DLD1 (cell line): ENCODE measurements around the gene SRCAP.

Source experiments
- in situ Hi-C: cut with HindIII; loops from 2 replicates; pipeline ENCODE4 v1.10.0; 2017; ENCODE audit warnings: low sequenced_read_pairs

SRCAP gene

DNA sequence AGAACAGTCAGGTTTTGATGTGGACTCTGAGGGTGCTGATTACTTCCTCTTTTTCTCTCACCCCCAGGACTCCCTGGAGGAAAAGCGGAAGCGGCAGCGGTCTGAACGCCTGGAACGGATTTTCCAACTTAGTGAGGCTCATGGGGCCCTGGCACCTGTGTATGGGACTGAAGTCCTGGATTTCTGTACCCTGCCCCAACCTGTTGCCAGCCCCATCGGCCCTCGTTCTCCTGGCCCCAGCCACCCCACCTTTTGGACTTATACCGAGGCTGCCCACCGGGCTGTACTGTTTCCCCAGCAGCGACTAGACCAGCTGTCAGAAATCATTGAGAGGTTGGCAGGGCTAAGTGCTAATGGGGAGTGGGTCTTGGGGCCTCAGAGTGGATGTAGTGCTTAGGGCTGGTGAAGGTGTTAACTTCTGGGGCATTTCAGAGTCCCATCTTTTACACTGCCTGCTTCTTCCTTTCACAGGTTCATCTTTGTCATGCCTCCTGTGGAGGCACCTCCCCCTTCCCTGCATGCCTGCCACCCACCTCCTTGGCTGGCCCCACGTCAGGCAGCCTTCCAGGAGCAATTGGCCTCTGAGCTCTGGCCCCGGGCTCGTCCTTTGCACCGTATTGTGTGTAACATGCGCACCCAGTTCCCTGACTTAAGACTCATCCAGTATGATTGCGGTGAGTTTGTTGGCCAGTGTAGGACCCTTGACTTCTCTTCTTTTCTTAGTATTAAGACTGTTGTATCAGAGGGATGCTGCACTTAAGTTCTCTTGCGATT lies 30.1 kb downstream of the SRCAP start:
- in situ Hi-C loops: no loop called here

- in situ Hi-C loops: no loop called here
Observed at GRCh38 chr16:30731411-30731810, 32.4 kb downstream of the SRCAP start.

DNA sequence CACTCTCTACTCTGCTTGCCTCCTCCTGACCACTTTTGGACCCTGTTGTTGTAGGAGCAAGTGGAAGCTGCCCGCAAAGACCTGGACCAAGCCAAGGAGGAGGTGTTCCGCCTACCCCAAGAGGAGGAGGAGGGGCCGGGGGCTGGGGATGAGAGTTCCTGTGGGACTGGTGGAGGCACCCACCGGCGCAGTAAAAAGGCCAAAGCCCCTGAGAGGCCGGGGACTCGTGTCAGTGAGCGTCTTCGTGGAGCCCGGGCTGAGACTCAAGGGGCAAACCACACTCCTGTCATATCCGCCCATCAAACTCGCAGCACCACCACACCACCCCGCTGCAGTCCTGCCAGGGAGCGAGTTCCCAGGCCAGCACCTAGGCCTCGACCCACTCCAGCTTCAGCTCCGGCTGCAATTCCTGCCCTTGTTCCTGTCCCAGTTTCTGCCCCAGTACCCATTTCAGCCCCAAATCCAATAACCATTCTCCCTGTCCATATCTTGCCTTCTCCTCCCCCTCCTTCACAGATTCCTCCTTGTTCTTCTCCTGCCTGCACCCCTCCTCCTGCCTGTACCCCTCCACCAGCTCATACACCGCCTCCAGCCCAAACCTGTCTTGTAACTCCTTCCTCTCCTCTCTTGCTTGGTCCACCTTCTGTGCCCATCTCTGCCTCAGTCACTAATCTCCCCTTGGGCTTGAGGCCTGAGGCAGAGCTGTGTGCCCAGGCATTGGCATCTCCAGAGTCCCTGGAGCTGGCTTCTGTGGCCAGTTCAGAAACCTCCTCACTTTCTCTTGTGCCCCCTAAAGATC lies 38.2 kb downstream of the SRCAP start:
- in situ Hi-C loops: no loop called here

- in situ Hi-C loops: no loop called here
Observed at GRCh38 chr16:30737794-30738648, 39.0 kb downstream of the SRCAP start.

- in situ Hi-C loops: no loop called here
Observed at GRCh38 chr16:30738984-30739951, 40.3 kb downstream of the SRCAP start.

DNA sequence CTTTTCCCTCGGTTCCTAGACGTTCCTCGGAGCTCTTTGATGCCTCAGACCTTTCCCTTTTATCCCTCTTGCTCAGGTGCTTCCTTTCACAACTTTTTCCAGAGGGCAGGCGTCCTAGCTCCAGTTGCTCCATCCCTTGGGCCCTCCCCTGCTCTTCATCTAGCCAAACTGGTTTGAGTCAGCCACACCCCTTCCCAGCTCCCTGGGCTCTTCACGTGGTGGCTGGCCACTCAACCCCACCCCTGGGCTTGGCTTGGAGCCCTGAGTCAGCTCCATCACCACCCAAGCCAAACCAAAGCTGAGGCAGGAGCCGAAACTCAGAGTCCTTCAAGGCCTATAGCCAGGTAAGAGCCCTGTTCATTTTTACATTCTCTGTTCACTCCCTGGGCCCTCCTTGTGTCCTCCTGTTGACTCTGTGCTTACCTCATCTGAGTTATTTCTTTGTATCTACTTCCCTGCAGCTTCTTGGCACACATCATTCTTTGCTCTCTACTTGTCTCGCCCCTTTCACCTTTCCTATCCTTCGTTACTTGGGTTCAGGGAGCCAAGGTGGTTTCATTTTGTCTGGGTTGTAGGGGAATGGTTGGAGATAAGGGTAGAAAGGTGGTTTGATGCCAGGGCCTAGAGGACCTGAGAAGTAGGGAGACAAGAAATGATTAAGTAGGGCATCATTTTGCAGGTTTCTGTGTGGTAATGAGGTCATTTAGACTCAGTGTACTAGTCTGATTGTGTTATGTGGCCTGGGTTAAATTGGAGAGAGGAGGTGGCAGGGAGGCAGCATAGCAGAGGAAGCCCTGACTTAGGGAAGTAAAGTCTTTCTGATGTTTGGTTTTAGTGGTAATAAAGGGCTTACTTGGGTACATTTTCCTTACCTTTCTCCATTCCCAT lies 41.6 kb downstream of the SRCAP start:
- in situ Hi-C loops: no loop called here

DNA sequence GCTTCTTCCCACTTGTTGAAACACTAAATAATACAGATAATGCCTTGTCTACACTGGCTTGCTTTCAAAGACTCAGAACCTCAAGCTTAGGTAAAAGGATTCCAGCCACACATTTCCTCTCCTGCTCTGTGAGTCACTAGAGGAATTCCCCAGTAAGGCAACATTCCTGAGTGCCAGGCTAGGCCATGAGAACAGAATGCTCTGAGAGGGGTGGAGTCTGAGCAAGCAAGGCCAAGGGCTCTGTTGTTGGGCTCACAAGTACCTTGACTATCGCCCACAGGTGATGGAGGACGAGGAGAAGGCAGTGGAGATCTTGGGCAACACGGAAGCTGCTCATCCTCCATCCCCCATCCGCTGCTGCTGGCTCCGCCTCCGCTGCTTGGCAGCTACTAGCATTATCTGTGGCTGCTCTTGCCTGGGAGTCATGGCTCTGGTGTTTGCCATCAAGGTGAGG lies 42.5 kb downstream of the SRCAP start:
- in situ Hi-C loops: no loop called here

DNA sequence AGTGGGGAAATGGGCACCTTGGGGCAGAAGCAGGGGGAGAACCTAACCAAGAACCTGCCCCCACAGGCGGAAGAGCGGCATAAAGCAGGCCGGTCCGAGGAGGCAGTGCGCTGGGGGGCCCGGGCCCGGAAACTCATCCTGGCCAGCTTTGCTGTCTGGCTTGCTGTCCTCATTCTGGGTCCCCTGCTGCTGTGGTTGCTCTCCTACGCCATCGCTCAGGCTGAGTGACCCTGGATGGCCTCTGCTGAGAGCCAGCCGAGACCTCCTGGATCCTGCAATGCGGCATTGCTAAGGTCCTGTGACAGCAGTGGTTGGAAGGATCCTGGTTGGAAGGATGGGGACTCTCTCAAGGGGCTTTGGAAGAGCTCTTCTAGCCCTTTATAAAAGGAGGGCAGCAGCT lies 44.7 kb downstream of the SRCAP start:
- in situ Hi-C loops: no loop called here

DNA sequence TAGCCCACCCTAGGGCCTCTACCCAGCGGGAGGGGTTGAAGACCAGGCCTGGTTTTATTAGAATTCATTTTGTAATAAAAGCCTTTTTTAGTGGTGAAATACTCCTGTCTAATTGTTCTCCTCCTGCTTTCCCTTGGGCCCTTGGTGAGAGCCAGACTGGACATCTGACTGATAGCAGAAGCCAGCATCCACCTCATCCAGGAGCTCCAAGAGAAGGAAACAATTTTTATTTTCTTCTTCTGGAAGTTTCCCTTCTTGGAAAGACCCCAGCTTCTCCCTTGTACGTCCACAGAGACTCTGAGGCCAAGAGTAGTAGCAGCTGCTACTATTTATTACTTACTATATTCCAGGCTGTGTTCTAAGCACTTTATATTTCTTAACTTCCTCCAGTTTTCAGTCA lies 45.2 kb downstream of the SRCAP start:
- in situ Hi-C loops: no loop called here

DNA sequence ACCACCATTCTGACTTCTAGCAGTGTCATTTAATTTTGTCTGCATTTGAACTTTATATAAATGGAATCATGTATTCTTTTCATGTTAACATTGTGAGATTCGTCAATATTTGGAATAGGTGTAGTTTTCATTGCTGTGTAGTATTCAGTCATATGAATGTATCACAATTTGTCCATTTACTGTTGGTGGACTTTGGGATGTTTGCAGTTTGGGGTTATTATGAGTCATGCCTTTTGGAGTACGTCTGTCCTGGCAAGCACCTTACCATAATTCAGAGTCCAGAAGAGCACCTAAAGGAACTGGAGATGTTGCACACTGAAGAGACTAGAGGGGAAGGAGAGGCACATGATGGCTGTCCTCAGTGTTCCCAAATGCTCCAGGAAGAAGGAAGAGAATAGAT lies 46.1 kb downstream of the SRCAP start:
- in situ Hi-C loops: no loop called here

- in situ Hi-C loops: no loop called here
Observed at GRCh38 chr16:30746638-30747175, 47.7 kb downstream of the SRCAP start.

- in situ Hi-C loops: no loop called here
Observed at GRCh38 chr16:30747331-30747730, 48.4 kb downstream of the SRCAP start.

- in situ Hi-C loops: no loop called here
Observed at GRCh38 chr16:30747799-30748633, 49.0 kb downstream of the SRCAP start, which contains the start of gene PHKG2. PHKG2 (plus strand) TSS chr16:30748425; CDS start chr16:30748821, 396 bp downstream.

DNA sequence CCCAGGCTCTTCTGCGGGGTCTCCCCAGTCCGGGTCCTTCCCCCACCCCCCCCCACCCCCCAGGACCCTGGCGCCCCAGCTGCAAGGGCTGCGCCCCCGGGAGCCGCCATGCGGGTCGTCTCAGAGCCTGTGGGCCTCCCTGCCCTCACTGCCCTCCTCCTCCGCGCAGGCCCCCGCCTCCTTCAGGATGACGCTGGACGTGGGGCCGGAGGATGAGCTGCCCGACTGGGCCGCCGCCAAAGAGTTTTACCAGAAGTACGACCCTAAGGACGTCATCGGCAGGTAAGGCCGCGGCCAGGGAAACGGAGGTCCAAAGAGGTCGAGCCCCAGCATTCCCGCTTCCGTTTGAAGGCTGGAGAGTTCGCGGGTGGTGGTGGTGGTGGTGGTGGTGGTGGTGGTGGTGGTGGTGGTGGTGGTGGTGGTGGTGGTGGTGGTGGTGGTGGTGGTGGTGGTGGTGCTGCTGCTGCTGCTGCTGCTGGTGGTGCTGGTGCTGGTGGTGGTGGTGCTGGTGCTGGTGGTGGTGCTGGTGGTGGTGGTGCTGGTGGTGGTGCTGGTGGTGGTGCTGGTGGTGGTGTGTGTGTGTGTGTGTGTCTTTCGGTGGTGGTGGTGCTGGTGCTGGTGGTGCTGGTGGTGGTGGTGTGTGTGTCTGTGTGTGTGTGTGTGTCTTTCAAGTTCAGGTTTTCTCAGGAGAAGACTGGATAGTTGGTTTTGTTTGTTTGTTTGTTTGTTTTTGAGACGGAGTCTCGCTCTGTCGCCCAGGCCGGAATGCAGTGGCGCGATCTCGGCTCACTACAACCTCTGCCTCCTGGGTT lies 49.9 kb downstream of the SRCAP start:
- in situ Hi-C loops: no loop called here

- in situ Hi-C loops: no loop called here
Observed at GRCh38 chr16:30750201-30750600, 51.2 kb downstream of the SRCAP start.

DNA sequence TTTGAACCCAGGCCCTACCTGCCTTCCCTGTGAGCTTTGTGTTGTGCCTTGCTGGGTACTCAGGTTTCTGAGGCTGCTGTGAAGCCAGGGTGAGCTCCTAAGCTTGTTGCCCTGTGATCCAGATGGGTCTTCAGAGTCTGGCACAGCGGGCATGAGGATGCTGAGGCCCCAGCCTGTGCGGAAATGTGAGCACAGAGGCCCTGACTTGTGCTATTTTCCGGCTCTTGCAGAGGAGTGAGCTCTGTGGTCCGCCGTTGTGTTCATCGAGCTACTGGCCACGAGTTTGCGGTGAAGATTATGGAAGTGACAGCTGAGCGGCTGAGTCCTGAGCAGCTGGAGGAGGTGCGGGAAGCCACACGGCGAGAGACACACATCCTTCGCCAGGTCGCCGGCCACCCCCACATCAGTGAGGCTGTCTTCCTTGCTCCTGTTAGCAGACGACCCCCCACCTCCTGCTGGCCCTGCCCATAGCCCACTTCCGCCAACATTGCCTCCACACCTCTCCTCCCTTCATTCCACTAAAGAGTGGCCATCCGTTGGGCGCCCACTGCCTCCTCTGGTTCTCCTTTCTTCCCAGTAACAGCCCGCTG lies 52.0 kb downstream of the SRCAP start:
- in situ Hi-C loops: no loop called here

DNA sequence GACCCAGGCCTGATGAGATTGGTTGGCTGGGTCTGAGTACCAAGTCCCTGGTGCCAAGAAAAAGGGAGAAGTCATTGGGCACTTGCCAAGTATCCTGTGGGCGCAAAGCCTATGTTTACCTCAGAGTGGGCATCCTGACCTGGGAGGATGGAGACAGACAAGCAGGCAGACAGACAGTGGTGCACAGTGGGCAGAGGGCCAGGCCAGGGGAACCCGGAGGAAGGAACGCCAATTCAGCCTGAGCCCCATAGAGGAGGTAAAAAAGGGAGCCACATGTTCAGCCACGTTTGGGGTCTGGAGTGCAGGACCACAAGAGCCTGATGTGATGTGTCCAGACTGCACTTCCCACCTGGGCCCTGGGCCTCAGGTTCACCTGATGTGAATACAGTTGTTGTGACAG lies 54.6 kb downstream of the SRCAP start:
- in situ Hi-C loops: no loop called here
